HG02798 (cell line): ENCODE results near the gene BAIAP2.
"Not testable (repeated sequence)": the region's sequence is repeated elsewhere in the genome, so short reads cannot be mapped to it uniquely, and the experiment has no call there.

Experiments used
- ATAC-seq: cut with Tn5 transposase; IDR thresholded peaks from one replicate; pipeline ENCODE4 v1.9.1; 2021; ENCODE audit warnings: mild to moderate bottlenecking; ENCODE audit not compliant: unreplicated experiment, poor library complexity

Gene BAIAP2

GRCh38 chr17:81020767-81021497 is 14.0 kb upstream of the BAIAP2 start:
- no peak for ATAC-seq

GRCh38 chr17:81021531-81022343 is 13.2 kb upstream of the BAIAP2 start:
- no peak for ATAC-seq

- ATAC-seq: no peak
Measured at GRCh38 chr17:81022344-81022676, 12.6 kb upstream of the BAIAP2 start.

DNA sequence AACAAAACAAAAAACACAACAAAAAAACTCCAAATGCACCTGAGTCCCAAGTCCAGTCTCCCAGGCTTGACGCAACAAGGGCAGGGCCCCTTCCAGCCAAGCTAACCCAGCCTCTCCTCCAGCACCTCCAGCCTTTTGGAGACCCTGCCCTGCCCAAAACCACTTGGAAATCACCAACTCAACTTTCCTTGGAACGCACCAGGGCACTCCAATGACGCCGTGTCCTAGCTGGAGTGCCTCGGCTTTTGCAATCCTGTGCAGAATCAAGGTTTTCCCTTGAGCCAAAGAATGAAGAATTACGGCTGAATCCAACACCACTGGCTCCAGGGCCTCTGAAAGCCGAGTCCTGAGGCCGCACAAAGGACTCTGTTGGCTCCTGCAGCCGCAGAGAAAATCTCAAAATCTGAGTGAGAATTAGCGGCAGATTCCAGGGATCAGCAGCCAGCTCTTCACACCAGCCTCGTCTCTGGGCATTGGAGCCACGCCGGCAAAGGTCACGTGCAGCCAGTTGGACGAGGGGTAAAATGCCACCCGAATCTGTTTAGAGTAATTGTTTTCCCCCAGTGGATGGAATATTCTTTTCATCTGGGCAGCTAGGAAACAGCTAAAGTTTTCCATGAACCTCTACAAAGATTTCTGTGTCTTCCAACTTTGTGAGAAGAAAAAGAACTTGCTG is 9.7 kb upstream of the BAIAP2 start:
- ATAC-seq: no peak

DNA sequence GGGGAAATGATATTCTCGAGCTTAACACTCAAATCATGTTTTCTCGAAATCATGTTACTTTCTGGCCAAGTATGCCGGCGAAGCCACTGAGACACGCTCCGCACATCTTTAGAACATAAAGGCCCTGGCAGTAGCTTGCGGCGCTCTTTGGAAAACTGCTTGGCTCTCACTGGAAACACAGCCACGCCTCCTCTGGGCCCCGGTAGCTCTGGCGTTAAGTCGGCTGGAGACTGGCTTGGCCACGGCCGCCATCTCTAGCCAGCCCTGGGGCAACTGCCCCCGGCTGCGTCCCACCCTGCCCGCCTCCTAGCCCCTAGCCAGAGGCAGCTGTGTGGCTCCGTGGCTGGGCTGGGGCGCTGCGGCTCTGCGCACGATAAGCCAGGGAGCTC is 9.2 kb upstream of the BAIAP2 start:
- ATAC-seq: no peak

DNA sequence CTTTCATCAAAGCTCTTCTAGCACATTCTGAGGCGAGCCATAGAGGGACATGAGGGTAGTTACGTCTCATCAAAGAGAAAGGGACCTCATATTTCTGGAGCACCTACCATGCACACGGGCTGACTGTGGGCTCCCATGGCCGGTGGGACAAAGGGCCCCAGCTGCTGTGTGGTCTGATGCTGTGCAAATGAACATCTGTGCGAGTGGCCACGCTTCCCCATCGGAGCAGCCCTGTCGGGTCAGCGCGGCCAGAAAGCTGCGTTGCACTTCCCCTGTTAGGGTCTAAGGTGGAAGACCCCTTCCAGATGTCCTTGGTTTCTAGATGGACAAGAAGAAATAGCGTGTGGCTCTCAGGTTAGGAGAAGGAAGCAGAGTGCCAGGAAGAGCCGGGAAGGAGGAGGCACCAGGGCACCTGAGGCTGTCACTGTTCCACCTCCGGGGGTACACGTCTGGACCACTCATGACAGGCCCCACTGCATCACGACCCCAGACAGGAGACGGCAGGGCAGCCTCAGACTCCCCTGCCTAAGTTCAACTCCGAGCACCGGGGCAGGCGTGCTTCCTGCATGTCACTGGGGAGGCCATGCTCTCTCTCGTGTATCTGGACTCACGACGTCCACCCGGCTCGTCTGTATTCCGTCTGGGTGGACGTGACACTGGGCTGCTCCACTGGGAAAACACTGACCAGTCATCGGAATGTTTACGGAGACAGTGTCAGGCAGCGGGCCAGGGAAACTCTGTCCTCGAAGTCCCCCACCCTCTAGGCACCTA is 8.5 kb upstream of the BAIAP2 start:
- no peak for ATAC-seq

GRCh38 chr17:81027038-81027437 is 7.9 kb upstream of the BAIAP2 start:
- no peak for ATAC-seq

DNA sequence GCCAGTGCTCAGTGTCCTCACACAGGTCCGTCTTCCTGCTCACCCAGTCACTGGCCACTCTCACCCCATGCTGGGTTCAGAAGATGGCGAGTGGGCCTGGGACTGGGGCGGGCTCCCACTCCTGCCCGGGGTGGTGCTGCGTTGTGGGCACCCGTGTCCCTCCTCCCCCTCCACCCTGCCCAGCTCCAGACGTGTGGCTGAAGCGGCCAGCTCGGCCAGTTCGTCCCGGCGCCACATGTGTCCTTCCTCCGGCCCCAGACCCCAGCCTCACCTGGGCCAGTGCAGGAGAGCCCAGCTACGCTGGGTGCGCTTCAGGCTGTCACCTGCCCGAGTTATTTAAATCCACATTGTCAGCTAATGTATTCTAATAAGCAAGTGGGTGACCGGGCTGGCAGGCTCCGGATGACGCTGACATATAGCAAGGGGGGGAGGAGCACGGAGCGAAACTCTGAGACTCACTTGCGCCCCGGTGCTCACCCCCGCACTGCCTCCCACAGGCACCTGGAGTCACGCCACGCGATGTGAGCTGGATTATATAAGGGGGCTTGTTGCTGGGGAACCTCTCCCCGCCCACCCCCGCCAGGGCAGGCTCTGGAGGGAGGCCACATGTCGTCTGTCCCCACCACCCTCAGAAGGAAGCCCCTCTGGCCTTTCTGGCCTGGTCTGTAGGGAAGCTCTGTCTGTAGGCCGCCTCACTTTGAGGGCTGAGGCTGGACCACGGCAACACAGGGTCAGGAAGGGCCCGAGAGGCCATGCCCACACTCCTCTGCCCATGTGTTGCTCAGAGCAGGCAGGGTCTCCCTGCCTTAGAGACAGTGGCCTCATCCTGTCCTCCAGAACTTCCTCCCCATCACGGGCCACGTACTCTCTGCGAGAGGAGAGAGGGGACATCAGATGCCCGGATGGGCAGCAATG is 7.1 kb upstream of the BAIAP2 start:
- no peak for ATAC-seq

- ATAC-seq: no peak
Measured at GRCh38 chr17:81028506-81028858, 6.5 kb upstream of the BAIAP2 start.

- ATAC-seq: no peak
Measured at GRCh38 chr17:81029859-81030258, 5.1 kb upstream of the BAIAP2 start.

DNA sequence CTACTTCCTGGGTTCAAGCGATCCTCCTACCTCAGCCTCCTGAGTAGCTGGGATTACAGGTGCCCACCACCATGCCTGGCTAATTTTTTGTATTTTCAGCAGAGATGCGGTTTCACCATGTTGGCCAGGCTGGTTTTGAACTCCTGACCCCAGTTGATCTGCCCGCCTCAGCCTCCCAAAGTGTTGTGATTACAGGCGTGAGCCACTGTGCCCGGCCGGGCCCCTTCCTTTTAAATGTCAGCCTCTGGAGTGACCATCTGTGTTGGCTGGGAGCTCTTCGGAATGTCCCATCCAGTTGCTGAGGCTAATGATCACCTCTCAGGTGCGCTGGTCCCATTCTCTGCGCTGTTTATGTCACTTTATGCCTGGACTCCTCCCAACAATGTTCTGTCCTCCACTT is 4.6 kb upstream of the BAIAP2 start:
- ATAC-seq: not testable (repeated sequence)

GRCh38 chr17:81030741-81031565 is 4.0 kb upstream of the BAIAP2 start:
- no peak for ATAC-seq

- no peak for ATAC-seq
Measured at GRCh38 chr17:81031566-81032550, 3.1 kb upstream of the BAIAP2 start.

DNA sequence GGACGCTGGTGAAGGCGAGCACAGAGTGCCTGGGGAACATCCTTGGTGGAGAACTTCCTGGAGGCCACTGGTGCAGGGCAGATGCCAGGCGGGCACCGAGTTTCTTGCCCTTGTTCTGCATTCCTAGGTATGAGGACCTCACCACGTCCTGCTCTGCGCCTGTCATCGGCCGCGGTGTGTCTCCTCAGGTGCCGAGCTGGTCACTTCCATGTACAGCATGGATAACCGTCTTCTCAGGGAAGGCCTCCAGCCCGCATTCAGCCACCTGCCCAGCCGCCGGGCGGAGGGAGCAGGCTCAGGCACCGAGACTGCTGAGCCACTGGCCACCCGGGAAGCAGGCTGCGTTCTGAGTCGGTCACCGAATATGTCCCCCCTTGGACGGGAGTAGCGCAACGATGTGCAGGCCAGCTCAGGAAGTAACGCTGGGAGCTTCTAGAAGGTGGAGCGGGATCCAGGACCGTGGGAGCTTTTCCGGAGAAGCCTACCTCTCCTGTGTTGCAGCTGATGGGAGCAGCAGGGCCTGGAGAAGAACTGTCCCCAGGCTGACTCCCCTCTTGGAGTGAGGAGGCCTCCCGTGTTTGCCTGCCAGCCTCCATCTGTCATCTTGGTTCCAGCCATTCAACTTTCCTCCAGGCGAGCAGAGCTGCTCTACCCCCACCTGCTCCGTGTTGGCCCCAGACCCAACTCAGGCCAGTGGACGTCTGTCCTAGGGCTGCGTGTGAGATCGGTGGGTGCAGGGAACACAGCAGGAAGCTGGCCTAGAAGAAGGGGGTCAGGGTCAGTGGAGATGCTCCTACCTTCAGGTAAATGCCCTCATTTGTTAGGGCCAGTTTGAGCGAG is 2.1 kb upstream of the BAIAP2 start:
- no peak for ATAC-seq

GRCh38 chr17:81033535-81034167 is 1.3 kb upstream of the BAIAP2 start:
- no peak for ATAC-seq

DNA sequence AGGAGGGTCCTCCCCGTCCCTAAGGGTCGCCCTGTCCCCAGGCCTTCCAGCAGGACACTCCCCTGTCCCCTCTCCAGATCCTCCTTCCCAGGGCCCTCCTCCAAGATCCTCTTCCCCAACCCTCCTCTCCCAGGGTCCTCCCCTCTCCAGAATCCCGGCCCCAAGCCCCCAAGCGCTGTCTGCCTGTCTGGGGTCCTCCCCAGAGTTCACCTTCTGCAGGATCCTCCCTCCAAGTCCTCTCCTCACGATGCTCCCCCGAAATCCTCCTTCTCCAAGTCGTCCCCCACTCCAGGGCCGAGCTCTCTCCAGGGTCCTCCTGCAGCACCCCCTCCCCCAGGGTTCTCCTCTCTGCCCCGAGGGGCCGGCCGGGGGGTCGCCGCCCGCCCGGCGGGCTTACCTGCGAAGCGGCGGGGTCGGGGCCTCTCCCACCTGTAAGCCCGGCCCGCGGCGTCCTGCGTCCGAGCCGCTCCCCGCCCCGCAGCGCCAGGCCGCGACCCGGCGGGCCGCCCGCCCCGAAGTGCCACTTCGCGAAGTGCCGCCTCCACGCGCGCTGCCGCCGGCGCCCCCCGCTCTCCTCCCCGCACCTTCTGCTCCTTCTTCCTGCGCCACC is 678 bp upstream of the BAIAP2 start:
- ATAC-seq: no peak
